Kasumi-1 (cell line): ENCODE results near the gene PPP3CB.
"Not testable (repeated sequence)": the region's sequence is repeated elsewhere in the genome, so short reads cannot be mapped to it uniquely, and the experiment has no call there.

Experiments
- DNase-seq, 2 experiments: peaks; one replicate each; lab custom pipeline; 2025; lab: John Stamatoyannopoulos, UW

Gene PPP3CB

GRCh38 chr10:73414230-73414945 lies 81.4 kb downstream of the PPP3CB start:
- DNase-seq, result peak; percentile 54 to 70

- peak; percentile 87 to 88 for DNase-seq
These were observed 82.1 kb downstream of the PPP3CB start, which contains the start of gene ANXA7 for GRCh38 chr10:73413528-73414229. Gene ANXA7, minus strand, starts transcription at chr10:73414058. Its CDS starts 13,202 bp downstream, at chr10:73400856.

GRCh38 chr10:73413108-73413527 lies 82.7 kb downstream of the PPP3CB start:
- DNase-seq, result peak; percentile 67 to 75

- no peak for DNase-seq
These were observed 84.9 kb downstream of the PPP3CB start for GRCh38 chr10:73410897-73411296.

GRCh38 chr10:73408978-73409521 lies 86.8 kb downstream of the PPP3CB start:
- DNase-seq, result peak in 1 of 2 experiments; percentile 16

- no peak for DNase-seq
These were observed 87.8 kb downstream of the PPP3CB start for GRCh38 chr10:73408061-73408460.

- DNase-seq, result no peak
These were observed 88.3 kb downstream of the PPP3CB start for GRCh38 chr10:73407495-73407894.

- no peak for DNase-seq
These were observed 89.0 kb downstream of the PPP3CB start for GRCh38 chr10:73406846-73407245.

- no peak for DNase-seq
These were observed 90.3 kb downstream of the PPP3CB start for GRCh38 chr10:73405556-73405955.

GRCh38 chr10:73404690-73405089 lies 91.1 kb downstream of the PPP3CB start:
- no peak for DNase-seq

- no peak for DNase-seq
These were observed 94.2 kb downstream of the PPP3CB start for GRCh38 chr10:73401636-73402035.

GRCh38 chr10:73399063-73399462 lies 96.8 kb downstream of the PPP3CB start:
- DNase-seq, result no peak

- peak in 1 of 2 experiments; percentile 23 for DNase-seq
These were observed 97.8 kb downstream of the PPP3CB start for GRCh38 chr10:73398024-73398423.

- DNase-seq, result not testable (repeated sequence)
These were observed 101.5 kb downstream of the PPP3CB start for GRCh38 chr10:73394325-73394724.

GRCh38 chr10:73388228-73388627 lies 107.6 kb downstream of the PPP3CB start:
- DNase-seq, result no peak

GRCh38 chr10:73386583-73386982 lies 109.2 kb downstream of the PPP3CB start:
- no peak for DNase-seq
